HG02763 (cell line): Measurements from ENCODE around the gene RAI2.

Experiments
- ATAC-seq: cut with Tn5 transposase; IDR thresholded peaks from one replicate; pipeline ENCODE4 v1.9.1; 2021; ENCODE audit warnings: mild to moderate bottlenecking, moderate library complexity; ENCODE audit not compliant: unreplicated experiment

RAI2 gene

DNA sequence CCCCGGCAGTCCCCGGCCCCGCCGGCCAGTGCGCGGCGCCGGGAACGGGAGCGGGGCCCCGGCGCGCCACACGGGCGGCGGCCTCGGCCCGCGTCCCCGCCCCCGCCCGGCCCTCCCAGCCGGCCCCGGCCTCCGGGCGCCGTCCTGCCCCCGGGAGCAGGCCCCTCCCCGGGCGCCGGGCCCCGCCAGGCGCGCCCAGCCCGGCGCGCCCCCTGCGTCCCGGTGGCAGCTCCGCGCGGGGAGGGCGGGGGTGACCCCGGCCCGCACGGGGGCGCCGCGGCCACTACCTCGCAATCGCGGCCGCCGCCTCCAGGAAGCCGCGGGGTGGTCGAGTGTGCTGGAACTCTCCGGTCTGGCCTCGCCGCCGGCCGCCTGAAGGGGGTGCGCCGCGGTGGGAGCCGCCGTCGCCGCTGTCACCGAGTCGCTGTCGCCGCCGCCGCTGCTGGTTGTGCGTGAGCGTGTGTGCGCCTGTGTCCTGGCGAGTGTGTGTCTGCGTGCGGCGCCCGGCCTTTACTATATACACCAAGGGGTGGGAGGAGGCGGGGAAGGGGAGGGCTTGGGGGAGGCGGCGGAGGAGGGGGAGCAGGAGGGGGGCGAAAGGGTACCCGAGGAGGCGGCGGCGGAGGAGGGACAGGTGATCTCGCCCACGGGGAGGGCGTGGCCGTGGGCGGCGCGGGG, at the start of gene RAI2:
TSS of gene RAI2 (minus strand) at position 488 of the 678 bp plus-strand sequence. CDS start 59,288 bp downstream, outside the sequence.
- no peak for ATAC-seq

DNA sequence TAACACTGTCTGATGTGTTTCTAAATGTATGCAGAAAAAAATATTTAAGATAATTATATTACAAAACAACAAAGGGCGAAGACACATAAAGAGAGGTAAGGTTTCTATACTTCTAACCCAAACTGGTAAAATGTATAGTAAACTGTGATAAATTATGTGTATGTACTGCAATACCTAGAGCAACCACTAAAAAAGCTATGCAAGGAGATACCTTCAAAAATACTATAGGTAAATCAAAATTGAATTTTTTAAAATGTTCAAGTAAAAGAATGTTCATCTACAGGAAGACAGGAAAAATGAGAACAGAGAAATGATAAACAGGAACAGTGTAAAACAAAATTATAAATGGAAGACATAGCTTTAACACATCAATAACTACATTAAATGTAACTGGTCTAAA, 27.3 kb upstream of the RAI2 start:
- no peak for ATAC-seq

- ATAC-seq, result no peak
Measured at GRCh38 chrX:17882680-17883079, 21.6 kb upstream of the RAI2 start.

DNA sequence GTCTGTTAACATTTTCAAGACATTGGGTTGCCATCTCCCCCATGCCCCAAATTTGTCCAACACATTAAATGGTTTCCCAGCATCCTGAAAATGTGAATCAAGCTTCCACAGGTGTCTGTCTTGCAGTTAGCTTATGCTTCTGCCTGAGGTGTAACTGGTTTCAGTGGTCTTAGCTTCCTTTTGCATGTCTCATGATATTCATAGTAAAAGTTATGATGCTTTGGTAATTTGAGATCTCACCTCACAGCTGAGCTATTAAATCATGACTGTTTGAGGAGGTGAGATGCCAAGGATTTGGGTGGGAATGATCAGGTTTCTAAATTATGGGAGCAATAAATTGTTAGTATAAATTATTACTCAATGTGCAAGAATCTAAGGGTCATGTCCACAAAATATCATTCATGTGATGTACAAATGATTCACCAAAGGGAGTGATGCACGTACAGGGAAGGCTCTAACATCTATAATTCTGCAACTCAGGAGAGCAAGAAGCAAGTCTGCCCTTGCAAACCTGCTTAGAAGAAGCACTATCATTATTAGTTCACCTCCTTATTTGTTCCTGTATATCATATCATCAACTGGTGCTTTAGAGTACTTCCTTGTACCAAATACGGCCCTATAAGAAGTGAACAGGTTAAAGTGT, 17.1 kb upstream of the RAI2 start:
- no peak for ATAC-seq

GRCh38 chrX:17876135-17876534, 15.0 kb upstream of the RAI2 start:
- no peak for ATAC-seq

GRCh38 chrX:17869580-17869979, 8.5 kb upstream of the RAI2 start:
- ATAC-seq, result no peak

- ATAC-seq, result no peak
Measured at GRCh38 chrX:17861489-17862011, 452 bp upstream of the RAI2 start.

DNA sequence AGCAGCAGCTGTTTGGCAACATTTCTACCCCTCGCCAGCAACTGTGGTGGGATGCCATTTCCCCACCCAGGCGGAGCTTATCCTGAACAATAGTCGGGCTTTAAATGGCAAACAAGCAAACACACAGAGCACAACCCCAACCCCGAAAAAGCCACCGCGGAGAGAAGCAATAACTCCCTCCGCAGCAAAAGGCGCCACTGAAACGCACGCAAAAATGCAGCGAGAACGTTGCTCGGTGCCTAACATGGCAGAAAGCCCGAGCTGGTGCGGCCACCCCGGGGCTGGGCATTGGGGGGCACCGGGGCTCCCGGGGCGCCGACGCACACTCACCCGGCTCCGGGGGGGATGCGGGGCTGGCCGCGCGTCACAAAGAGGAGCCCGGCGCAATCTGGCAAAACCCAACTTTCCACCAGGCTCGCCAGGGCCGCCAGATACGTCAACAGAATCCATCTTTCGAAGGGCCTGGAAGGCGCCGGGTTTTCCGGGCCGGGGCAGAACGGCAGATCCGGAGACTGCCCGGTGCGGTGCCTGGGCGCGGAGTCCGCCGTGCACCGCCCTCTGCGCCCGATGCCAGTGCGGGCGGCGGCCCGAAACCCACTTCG, 818 bp downstream of the RAI2 start:
- ATAC-seq, result no peak

DNA sequence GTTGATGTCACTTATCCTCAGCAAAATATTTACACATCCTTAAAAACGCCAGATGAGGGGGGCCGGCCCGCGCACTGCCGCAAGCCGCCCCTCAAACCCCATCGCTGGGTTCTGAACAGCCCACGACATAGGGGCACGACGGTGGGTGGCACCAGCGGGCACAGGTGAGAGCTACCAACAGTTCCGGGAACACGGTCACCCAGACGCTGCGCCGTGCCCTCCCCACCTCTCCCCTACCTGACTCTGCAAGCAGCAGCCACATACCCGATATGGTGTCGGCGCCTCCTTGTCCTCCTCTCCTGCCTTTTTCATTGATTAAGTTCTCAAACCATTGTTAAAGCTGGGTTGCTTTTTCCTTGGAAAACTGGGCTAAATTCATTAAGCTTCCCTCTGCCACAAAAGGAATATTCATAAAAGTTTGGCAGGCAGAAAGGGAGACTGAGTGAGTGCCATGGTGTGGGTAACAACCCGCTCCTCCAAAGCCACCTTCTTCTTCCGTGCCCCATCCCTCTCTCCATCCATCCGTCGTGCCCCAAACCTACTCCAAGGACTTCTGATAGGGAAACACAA, 1.4 kb downstream of the RAI2 start:
- ATAC-seq, result no peak

DNA sequence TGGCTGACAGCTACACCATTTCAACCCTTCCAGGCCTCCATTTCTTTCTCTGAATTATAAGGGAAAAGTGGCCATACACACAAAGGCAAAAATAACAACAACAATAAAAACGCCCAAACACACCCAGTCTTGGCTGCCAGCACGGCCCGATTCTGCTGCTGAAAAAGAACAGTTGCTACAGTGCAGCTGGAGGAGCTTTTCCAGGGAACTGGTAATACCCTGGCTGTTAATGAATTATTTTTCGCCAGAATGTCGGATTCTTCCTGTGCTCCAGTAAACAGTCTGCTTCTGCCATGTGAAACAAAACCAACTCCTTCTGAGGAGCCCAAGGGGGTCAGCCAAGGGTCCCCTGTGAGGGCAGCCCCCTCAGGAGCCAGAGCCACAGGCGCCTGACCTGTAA, 6.6 kb downstream of the RAI2 start:
- no peak for ATAC-seq

GRCh38 chrX:17854069-17854468, 7.0 kb downstream of the RAI2 start:
- no peak for ATAC-seq

GRCh38 chrX:17851874-17852273, 9.2 kb downstream of the RAI2 start:
- no peak for ATAC-seq

DNA sequence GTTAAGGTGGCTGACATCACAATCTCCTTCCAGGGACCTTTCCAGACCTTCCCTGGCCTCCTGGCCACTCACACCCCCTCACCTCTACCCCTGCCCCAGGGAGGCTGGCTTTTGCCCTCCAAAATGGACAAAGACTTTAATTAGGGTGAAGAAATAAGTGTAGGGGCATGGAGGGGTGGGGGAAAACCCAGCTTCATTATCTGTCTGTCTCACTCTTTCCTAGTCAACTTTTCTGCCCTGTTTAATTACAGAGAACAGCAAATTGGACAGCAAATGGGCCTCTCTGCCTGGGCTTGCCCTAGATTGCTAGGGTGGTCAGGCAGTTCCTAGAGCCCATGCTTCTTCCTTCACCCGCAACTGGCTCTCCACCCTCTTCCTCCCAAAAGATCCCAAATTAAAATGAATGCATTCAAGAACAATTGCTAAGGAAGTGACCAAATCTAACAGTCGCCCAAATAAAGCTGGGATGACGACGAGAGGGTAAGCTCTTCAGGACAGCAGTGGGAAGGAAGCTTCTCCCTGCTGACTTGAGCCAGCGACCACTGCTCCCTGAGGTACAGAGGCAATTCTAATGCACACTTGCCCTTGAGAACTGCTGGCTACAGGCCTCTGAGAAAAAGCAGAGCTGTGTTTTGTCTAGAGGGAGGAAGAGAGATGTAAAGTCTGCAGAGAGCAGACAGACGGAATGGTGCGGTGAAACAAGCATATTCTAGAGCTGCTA, 12.4 kb downstream of the RAI2 start:
- no peak for ATAC-seq

- ATAC-seq, result no peak
Measured at GRCh38 chrX:17846045-17846444, 15.1 kb downstream of the RAI2 start.

GRCh38 chrX:17844236-17844635, 16.9 kb downstream of the RAI2 start:
- ATAC-seq, result no peak

GRCh38 chrX:17842769-17843525, 18.2 kb downstream of the RAI2 start:
- ATAC-seq, result no peak

GRCh38 chrX:17839269-17839668, 21.8 kb downstream of the RAI2 start:
- no peak for ATAC-seq

DNA sequence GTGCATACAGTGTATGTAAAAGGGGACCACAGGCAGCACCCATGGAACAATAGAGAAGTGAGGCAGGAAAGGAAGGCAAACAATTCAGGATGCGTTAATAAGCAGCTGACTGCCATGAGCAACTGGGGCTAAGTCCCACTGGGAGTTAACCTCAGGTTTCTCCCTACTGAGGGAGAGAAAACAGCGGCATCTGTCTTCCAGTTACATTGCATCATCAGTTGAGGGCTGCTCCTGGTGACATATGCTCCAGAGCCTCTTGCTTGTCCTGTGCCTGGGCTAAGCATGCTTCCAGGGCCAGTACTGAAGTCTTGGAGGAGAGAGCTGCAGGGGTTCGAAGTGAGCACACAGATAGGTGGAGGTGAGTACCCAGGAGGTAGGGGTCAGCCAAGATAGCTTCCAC, 24.3 kb downstream of the RAI2 start:
- no peak for ATAC-seq

GRCh38 chrX:17833954-17834353, 27.1 kb downstream of the RAI2 start:
- ATAC-seq, result no peak

DNA sequence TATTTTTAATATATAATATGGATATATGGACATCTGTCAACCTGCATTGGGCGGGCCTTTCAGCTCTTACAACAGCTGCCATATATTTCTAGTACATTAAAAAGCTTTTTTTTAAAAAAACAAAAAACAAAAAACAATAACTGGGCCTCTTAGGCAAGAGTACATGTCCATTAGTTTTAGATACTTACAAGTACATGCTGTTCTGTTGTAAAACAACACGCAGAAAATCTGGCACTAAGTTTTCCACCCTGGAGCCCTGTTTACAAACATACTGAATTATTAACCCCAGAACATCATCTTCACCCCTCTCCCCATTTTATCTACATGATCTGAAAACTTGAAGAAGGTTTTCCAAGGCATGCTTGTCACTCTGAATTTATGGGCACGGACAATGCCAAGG, 29.8 kb downstream of the RAI2 start:
- no peak for ATAC-seq
